ENCODE measurements around the gene COL27A1. TPM values are rescaled to one million over a fixed set of nuclear protein-coding genes. Genes with fewer than 3 reads are reported as not detected.
A peak's percentile ranks its signal among the peaks of the same experiment; 100 is the strongest.

The COL27A1 gene
- polyA plus RNA-seq, 1 of the 3 experiments (the other 2 are of a cell fraction): 8.7 TPM

- no peak overlapping the region for H3K9ac ChIP-seq
- no peaks in the 10 kb centered on the region for H3K9me3 ChIP-seq
- POLR2A ChIA-PET: interaction anchor here (0.9 kb wide), 1 partner anchor 70 kb away, joined by 4 read pairs; no protein-coding TSS in a partner anchor
- H3K79me2 ChIP-seq (ENCODE audit: insufficient read depth): peaks cover 25% of the 10 kb centered on the region
- no peak overlapping the region for H3K27ac ChIP-seq (ENCODE audit: low read depth in 2 of 2, low read length in 1 of 2)
- peak; percentile 70 for DNase-seq
- H3K4me3 ChIP-seq (ENCODE audit: low read depth in 2 of 2, low read length in 1 of 2): no peak overlapping the region
- peaks cover 0 to 3% of the 10 kb centered on the region in 2 experiments; a peak in 1 of 4 replicates for H3K4me1 ChIP-seq (ENCODE audit: control insufficient read depth in 1 of 2, insufficient read depth in 2 of 2, low read depth in 1 of 2, low read length in 1 of 2)
- no peaks in the 10 kb centered on the region for H3K9me2 ChIP-seq
- WGBS (ENCODE audit: low lambda C conversion rate): 40% methylated on average over 5 of the region's 13 CpGs
- H3K36me3 ChIP-seq (replicated peaks in 1 of 2; ENCODE audit: control insufficient read depth in 1 of 2, insufficient read depth in 2 of 2, low read length in 1 of 2): no peaks in the 10 kb centered on the region
- no peak overlapping the region for H2AFZ ChIP-seq (ENCODE audit: low read depth)
- peak overlapping the region; percentile 44; the same call in 1 of the 2 replicates for H3K4me2 ChIP-seq
- no peaks in the 10 kb centered on the region for H3F3A ChIP-seq (replicated peaks; ENCODE audit: insufficient read depth)
- 0 out of 2 replicates have a peak, but pooled peaks cover 8% of the 10 kb centered on the region for H4K20me1 ChIP-seq (ENCODE audit: insufficient read depth)
- CTCF ChIA-PET: interaction anchor here (0.8 to 13.9 kb wide), 7 partner anchors 8 to 127 kb away, joined by 3 to 186 read pairs (median 7); partner anchors contain the start of gene COL27A1
- no peaks in the 10 kb centered on the region for H3K27me3 ChIP-seq (ENCODE audit: insufficient read depth)
- TF ChIP-seq ZBTB33 (IDR thresholded peaks at IDR 0.05; ENCODE audit: borderline replicate concordance, low read depth) (no peak), TEAD4 (IDR thresholded peaks at IDR 0.05; ENCODE audit: borderline replicate concordance, insufficient read depth) (no peak), CHD2 (IDR thresholded peaks at IDR 0.05; ENCODE audit: low read length, partially characterized antibody) (peak; percentile 26), TCF12 (IDR thresholded peaks at IDR 0.05) (0 out of 2 replicates have a peak, but pooled peaks have one; percentile 7), RAD21 (IDR thresholded peaks at IDR 0.05; ENCODE audit: low read length) (no peak), POLR2AphosphoS5 (IDR thresholded peaks at IDR 0.05; ENCODE audit: low read depth, low read length) (no peak), GATA2 (CRISPR knock-in tag; IDR thresholded peaks at IDR 0.05) (no peak), USF2 (IDR thresholded peaks at IDR 0.05; ENCODE audit: borderline replicate concordance, low read depth, low read length) (no peak), MXI1 (IDR thresholded peaks at IDR 0.05; ENCODE audit: low read depth, low read length) (no peak), EZH2phosphoT487 (IDR thresholded peaks at IDR 0.05; ENCODE audit: borderline replicate concordance, low read depth) (no peak), SMC3 (IDR thresholded peaks at IDR 0.05; ENCODE audit: low read depth, low read length) (no peak), EP300 (IDR thresholded peaks at IDR 0.05; ENCODE audit: borderline replicate concordance in 1 of 2, low read depth in 1 of 2, low read length in 1 of 2) (no peak), REST (IDR thresholded peaks at IDR 0.05; ENCODE audit: low read depth, low read length) (peak; percentile 66; the same call in 1 of the 2 replicates), NFIC (IDR thresholded peaks at IDR 0.05; ENCODE audit: borderline replicate concordance) (no peak), MEF2A (IDR thresholded peaks at IDR 0.05; ENCODE audit: borderline replicate concordance, low read depth) (no peak), USF1 (IDR thresholded peaks at IDR 0.05; ENCODE audit: borderline replicate concordance, low read depth) (no peak), RFX5 (IDR thresholded peaks at IDR 0.05; ENCODE audit: low read length) (no peak), YY1 (IDR thresholded peaks at IDR 0.05; ENCODE audit: low read depth) (no peak)
Observed at GRCh38 chr9:114163517-114163951, 8.2 kb downstream of the COL27A1 start.
